H1 (cell line): ENCODE measurements around the gene TMEM220. TPM values are rescaled to one million over a fixed set of nuclear protein-coding genes. Genes with fewer than 3 reads are reported as not detected.

Experiments used
- CHD2 ChIP-seq: IDR thresholded peaks from 2 replicates; pipeline ENCODE4 v1.6.1; 2012; ENCODE audit warnings: low read length, improper control_type of control experiment
- CHD7 ChIP-seq: fragments of 300-600 bp; sonication (generic); IDR thresholded peaks from 2 replicates; pipeline ENCODE4 v1.7.1; 2012; ENCODE audit warnings: low read length, moderate library complexity, mild to moderate bottlenecking, inconsistent platforms; ENCODE audit not compliant: insufficient replicate concordance
- KDM5A ChIP-seq: fragments of 200-600 bp; IDR thresholded peaks from 2 replicates; pipeline ENCODE4 v1.7.1; 2012; ENCODE audit warnings: mild to moderate bottlenecking, low read length, inconsistent platforms, mixed read lengths
- MAX ChIP-seq: IDR thresholded peaks from 2 replicates; pipeline ENCODE4 v1.6.1; 2012; ENCODE audit warnings: inconsistent platforms
- POU5F1 ChIP-seq: IDR thresholded peaks from 2 replicates; pipeline ENCODE4 v1.6.1; 2011; ENCODE audit warnings: low read depth, mild to moderate bottlenecking, low read length, moderate library complexity
- SP2 ChIP-seq: IDR thresholded peaks from 2 replicates; pipeline ENCODE4 v1.6.1; 2012; ENCODE audit warnings: mild to moderate bottlenecking, low read length, inconsistent platforms
- TBP ChIP-seq: IDR thresholded peaks from 2 replicates; pipeline ENCODE4 v1.6.1; 2011; ENCODE audit warnings: low read depth, low read length, improper control_type of control experiment
- ZNF274 ChIP-seq: IDR thresholded peaks from 2 replicates; pipeline ENCODE4 v1.7.0; 2012; ENCODE audit warnings: low read length, borderline replicate concordance; ENCODE audit errors: extremely low read depth
- polyA plus RNA-seq, 7 experiments: library from polyadenylated mRNA; depleted of rRNA in 3 of 7; stranded (reverse) in 5 of 7; unstranded in 2 of 7; fragments of >200 nt in 5 of 7; fragments of 200-250 nt in 2 of 7; gene quantifications; 1 replicate in 5 of 7; 2 replicates in 1 of 7; 4 replicates in 1 of 7; pipeline versions ENCODE4 v1.2.1 to v1.2.3, GENCODE V29; 2011 to 2013; ENCODE audit warnings: missing spikeins in 2 of 7, mixed read lengths in 2 of 7
- total RNA-seq: library from RNA; stranded (reverse); fragmentation: NEBNext Ultra II Directional; extraction: Animal tissue kit (Norgen Biotek cat#: 25700); gene quantifications from 2 replicates; pipeline ENCODE4 v1.2.1, GENCODE V29; 2021

TMEM220 gene
- total and polyA plus RNA-seq, 2 of the 8 experiments (the other 6 are each of a cell fraction or from before 2014, with no cell fraction given): 3.8 to 4.1 TPM

- TF ChIP-seq CHD7: no peak
- TF ChIP-seq CHD2: no peak
- TF ChIP-seq KDM5A: no peak
- no peak for TF ChIP-seq MAX
- no peak for TF ChIP-seq ZNF274
- TF ChIP-seq POU5F1: no peak
- no peak for TF ChIP-seq TBP
- TF ChIP-seq SP2: no peak
- TF ChIP-seq, all 59 proteins: peak for 0
Observed at GRCh38 chr17:10756185-10756584, 26.4 kb upstream of the TMEM220 start (continued).
